Tibial nerve (tissue), 4 donors: ENCODE measurements around the gene GNB3. TPM values are rescaled to one million over a fixed set of nuclear protein-coding genes. Genes with fewer than 3 reads are reported as not detected.
"Not testable (repeated sequence)": the region's sequence is repeated elsewhere in the genome, so short reads cannot be mapped to it uniquely, and the experiment has no call there.

Source experiments
- DNase-seq, 2 donors: peaks; one replicate each; pipeline ENCODE4 v3.0.0-alpha.2; 2019; ENCODE audit warnings: low spot score in 2 of 2
- H3K27ac ChIP-seq, 4 donors: fragments of 200-600 bp; sonication (generic) in 3 of 4; one replicate each; pipeline ENCODE4 v1.5.1; 2017 to 2019; ENCODE audit warnings: mild to moderate bottlenecking in 1 of 4
- H3K27me3 ChIP-seq, 2 donors: fragments of 200-600 bp; sonication (generic) in 1 of 2; one replicate each; pipeline versions ENCODE4 v1.5.1 to v1.6.0; 2017 to 2019
- H3K36me3 ChIP-seq, 3 donors: fragments of 200-600 bp; sonication (generic); one replicate each; pipeline ENCODE4 v1.5.1; 2018 to 2019
- H3K4me1 ChIP-seq, 4 donors: fragments of 200-600 bp; sonication (generic) in 3 of 4; one replicate each; pipeline ENCODE4 v1.5.1; 2017 to 2019
- H3K4me3 ChIP-seq, 4 donors: fragments of 200-600 bp; sonication (generic) in 3 of 4; one replicate each; pipeline ENCODE4 v1.5.1; 2017 to 2019; ENCODE audit warnings: mild to moderate bottlenecking in 1 of 4, moderate library complexity in 1 of 4
- H3K9me3 ChIP-seq, 4 donors: fragments of 200-600 bp; sonication (generic) in 3 of 4; one replicate each; pipeline ENCODE4 v1.5.1; 2017 to 2019
- EP300 ChIP-seq, 2 donors: sonication (generic); formaldehyde crosslinking; IDR thresholded peaks; one replicate each; pipeline ENCODE4 v1.6.1; 2017; ENCODE audit warnings: antibody characterized with exemption in 2 of 2, mild to moderate bottlenecking in 1 of 2
- POLR2A ChIP-seq, 2 donors: fragments of 450-650 bp; IDR thresholded peaks; one replicate each; pipeline ENCODE4 v1.6.1; 2017; ENCODE audit warnings: antibody characterized with exemption in 2 of 2, mild to moderate bottlenecking in 2 of 2, moderate library complexity in 2 of 2
- WGBS, 2 donors: methylation state at CpG; one replicate each; pipeline ENCODE4 v1.1.5; 2018; 5-methylcytosine and 5-hydroxymethylcytosine counted together
- total RNA-seq, 4 donors: library from RNA; depleted of rRNA; stranded (reverse); fragments of >200 nt; gene quantifications; one replicate each; pipeline ENCODE4 v1.1.0, GENCODE V29; 2016
- TF ChIP-seq, protein P1 (sequence below), 5 experiments: fragments of 200-600 bp in 3 of 5; fragments of 450-650 bp in 2 of 5; sonication (generic) in 3 of 5; IDR thresholded peaks; one replicate each; pipeline ENCODE4 v1.5.1; 2016 to 2019; ENCODE audit warnings: antibody characterized with exemption in 5 of 5, mild to moderate bottlenecking in 3 of 5, moderate library complexity in 2 of 5

Gene GNB3
- total RNA-seq, 4 donors from 2014 or later = 0.84 to 9.9 (median 5.6) TPM

DNA sequence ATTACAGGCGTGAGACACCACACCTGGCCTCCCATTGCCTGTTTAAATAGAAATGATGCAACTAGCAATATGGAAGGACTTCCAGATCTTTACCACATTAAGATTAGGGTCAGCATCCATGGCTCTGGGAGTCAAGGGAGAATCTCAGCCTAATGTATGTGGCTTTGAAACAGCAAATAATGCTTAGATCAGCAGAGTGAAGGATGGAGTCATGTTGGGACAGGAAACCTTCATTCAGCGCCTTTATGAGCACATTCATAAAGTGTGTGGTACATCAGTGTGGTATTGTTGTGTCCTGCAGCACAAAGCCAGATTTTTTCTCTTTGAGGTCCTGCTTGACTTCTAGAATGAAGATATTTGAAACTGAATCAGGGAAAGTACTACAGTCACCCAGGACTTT lies 47.6 kb downstream of the GNB3 start:
- no peaks in the 10 kb centered on the region for H3K9me3 ChIP-seq
- TF ChIP-seq EP300 (IDR thresholded peaks at IDR 0.05) = no peak
- TF ChIP-seq POLR2A (IDR thresholded peaks at IDR 0.05) = no peak
- TF ChIP-seq, protein P1, sequence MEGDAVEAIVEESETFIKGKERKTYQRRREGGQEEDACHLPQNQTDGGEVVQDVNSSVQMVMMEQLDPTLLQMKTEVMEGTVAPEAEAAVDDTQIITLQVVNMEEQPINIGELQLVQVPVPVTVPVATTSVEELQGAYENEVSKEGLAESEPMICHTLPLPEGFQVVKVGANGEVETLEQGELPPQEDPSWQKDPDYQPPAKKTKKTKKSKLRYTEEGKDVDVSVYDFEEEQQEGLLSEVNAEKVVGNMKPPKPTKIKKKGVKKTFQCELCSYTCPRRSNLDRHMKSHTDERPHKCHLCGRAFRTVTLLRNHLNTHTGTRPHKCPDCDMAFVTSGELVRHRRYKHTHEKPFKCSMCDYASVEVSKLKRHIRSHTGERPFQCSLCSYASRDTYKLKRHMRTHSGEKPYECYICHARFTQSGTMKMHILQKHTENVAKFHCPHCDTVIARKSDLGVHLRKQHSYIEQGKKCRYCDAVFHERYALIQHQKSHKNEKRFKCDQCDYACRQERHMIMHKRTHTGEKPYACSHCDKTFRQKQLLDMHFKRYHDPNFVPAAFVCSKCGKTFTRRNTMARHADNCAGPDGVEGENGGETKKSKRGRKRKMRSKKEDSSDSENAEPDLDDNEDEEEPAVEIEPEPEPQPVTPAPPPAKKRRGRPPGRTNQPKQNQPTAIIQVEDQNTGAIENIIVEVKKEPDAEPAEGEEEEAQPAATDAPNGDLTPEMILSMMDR (IDR thresholded peaks at IDR 0.05) = no peak
- no peak overlapping the region for H3K4me3 ChIP-seq
- H3K27ac ChIP-seq = no peak overlapping the region
- H3K4me1 ChIP-seq = peaks cover 0 to 15% (median 5%) of the 10 kb centered on the region in 4 donors
- WGBS, 2 donors = 71 to 92% methylated on average over 2 of the region's 2 CpGs
- no peaks in the 10 kb centered on the region for H3K27me3 ChIP-seq
- DNase-seq = no peak
- peaks cover 0 to 25% (median 0%) of the 10 kb centered on the region in 3 donors for H3K36me3 ChIP-seq

DNA sequence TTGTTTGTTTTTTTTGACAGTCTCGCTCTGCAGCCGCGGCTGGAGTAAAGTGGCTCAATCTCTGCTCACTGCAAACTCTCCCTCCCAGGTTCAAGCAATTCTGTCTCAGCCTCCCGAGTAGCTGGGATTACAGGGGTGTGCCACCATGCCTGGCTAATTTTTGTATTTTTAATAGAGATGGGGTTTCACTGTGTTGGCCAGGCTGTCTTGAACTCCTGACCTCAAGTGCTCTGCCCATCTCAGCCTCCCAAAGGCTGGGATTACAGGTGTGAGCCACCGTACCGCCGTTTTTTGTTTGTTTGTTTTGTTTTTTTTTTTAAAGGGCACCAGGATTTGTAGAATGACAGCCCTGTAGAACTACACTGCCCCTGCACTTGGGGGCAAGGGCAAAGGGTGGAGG lies 48.1 kb downstream of the GNB3 start:
- H3K9me3 ChIP-seq, H3K4me3 ChIP-seq, H3K27me3 ChIP-seq, DNase-seq, H3K27ac ChIP-seq: not testable (repeated sequence)
- Histone ChIP-seq H3K36me3 (peaks cover 0 to 21% (median 0%) of the 10 kb centered on the region in 3 donors), H3K4me1 (peaks cover 0 to 15% (median 5%) of the 10 kb centered on the region in 4 donors)
- WGBS, 2 donors = 77 to 80% methylated on average over 7 of the region's 7 CpGs

DNA sequence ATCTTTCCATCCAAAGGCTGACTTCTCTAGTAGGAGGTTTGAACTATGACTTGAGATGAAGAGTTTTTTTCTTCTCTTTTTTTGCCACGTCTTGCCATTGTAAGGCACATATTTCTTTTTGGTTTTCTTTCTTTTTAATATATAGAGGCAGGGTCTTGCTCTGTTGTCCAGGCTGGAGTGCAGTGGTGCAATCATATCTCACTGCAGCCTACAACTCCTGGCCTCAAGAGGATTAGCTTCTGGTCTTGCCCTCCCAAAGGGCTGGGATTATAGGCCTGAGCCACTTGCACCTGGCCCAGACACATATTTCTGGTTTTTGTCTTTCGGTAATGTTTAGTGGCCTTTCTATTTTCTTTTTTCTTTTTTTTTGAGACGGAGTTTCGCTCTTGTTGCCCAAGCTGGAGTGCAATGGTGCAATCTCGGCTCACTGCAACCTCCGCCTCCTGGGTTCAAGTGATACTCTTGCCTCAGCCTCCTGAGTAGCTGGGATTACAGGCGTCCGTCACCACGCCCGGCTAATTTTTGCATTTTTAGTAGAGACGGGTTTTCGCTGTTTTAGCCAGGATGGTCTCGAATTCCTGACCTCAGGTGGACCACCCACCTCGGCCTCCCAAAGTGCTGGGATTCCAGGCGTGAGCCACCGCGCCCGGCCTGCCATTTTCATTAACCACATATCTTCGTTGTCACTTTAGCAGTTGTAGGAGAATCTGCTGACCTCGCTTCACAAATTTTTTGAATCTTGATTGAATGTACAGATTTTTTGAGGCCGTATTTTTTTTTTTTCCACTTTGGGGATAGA lies 49.2 kb downstream of the GNB3 start:
- Histone ChIP-seq H3K4me3 (peak overlapping the region in 1 of 4 donors; percentile 56), H3K4me1 (peaks cover 0 to 15% (median 5%) of the 10 kb centered on the region in 4 donors), H3K27ac (peak overlapping the region; percentile 64 to 94 (median 87))
- whole genome bisulfite sequencing, 2 donors = 90 to 95% methylated on average over 21 of the region's 21 CpGs
- H3K36me3 ChIP-seq, DNase-seq, H3K9me3 ChIP-seq, H3K27me3 ChIP-seq: not testable (repeated sequence)

DNA sequence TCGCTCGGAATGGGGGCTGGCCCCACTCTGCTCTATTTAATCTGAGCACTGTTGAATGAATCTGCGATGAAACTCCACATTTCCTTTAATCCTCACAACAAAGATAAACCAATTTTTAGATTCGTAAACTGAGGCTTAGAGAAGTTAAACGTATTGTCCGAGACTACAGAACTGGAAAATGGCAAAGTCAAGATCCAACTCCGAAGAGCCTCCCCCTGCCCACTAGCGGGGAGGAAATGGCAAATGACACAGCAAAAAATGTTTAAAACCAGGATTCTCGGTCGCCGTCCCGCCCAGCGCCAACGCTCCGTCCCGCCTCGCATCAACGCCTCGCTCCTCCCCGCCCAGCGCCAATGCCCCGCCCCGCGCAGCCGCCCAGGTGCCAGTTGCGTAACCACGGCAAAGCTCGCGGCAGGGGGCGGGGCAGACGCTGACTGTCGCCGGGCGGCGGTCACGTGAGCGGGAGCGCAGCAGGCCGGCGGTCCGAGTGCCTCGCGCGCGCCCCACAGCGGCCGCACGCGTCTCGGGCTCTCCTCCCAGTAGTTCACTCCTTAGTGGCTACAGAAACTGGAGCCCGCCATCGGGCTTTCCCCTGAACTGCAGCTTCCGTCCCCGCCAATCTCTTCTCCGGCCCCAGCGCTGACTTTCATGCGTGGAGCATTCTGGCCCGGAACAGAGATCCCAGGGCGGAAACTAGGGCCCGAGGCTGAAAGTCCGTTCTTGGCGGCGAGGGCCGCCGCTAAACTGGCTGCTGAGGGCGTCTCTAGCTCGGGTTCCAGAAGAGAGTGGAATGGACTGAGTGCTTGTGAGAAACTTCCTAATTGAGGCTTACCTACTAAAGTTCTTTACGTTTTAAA lies 50.3 kb downstream of the GNB3 start:
- TF ChIP-seq EP300 (IDR thresholded peaks at IDR 0.05) (peak; percentile 79 to 95), POLR2A (IDR thresholded peaks at IDR 0.05) (peak; percentile 53 to 89)
- TF ChIP-seq, protein P1 (IDR thresholded peaks at IDR 0.05) = peak; percentile 94 to 98 (median 95)
- Histone ChIP-seq H3K27ac (peak overlapping the region; percentile 64 to 97 (median 92)), H3K9me3 (no peaks in the 10 kb centered on the region), H3K4me1 (peaks cover 0 to 15% (median 5%) of the 10 kb centered on the region in 4 donors), H3K4me3 (peak overlapping the region; percentile 34 to 65 (median 60)), H3K27me3 (no peaks in the 10 kb centered on the region), H3K36me3 (no peaks in the 10 kb centered on the region)
- WGBS, 2 donors = 2% methylated on average over 41 to 68 of the region's 68 CpGs
- peak; percentile 94 to 97 for DNase-seq

DNA sequence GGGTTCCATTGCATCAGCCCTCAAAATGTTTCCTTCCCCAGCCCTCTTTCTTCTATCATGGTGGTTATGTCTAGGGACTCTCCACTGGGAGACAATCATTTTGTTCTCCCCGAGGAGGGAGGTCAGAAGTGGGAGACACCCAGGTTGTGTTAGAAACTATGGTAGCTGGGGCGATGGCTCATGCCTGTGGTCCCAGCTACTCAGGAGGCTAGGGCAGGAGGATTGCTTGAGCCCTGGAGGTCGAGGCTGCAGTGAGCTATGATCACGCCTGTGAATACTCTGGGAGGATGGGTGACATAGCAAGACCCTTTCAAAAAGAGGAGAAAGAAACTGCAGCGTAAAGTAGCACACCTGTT lies 50.9 kb downstream of the GNB3 start:
- DNase-seq = no peak

DNA sequence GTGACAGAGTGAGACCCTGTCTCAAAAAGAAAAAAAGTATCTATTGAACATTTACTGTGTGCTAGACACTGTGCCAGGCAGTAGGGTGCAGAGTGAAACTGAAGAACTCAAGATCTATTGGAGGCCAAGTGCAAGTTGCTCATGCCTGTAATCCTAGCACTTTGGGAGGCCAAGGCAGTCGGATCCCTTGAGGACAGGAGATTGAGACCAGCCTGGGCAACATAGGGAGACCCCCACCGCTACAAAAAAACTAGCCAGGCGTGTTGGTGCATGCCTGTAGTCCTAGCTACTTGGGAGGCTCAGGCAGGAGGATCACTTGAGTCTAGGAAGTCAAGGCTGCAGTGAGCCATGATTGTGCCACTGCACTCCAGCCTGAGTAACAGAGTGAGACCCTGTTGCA lies 52.0 kb downstream of the GNB3 start:
- not testable (repeated sequence) for H3K36me3 ChIP-seq, H3K27me3 ChIP-seq, H3K9me3 ChIP-seq, H3K4me3 ChIP-seq, DNase-seq, H3K27ac ChIP-seq
- H3K4me1 ChIP-seq = peaks cover 0 to 15% (median 5%) of the 10 kb centered on the region in 4 donors
- WGBS, 2 donors = 89 to 98% methylated on average over 3 of the region's 3 CpGs

More for the DNA sequence above, 50.9 kb downstream of the GNB3 start:
- Histone ChIP-seq H3K27me3 (no peaks in the 10 kb centered on the region), H3K27ac (peak overlapping the region; percentile 64 to 97 (median 92)), H3K9me3 (no peaks in the 10 kb centered on the region), H3K36me3 (no peaks in the 10 kb centered on the region), H3K4me3 (peak overlapping the region; percentile 34 to 65 (median 60)), H3K4me1 (peaks cover 0 to 15% (median 5%) of the 10 kb centered on the region in 4 donors)
- TF ChIP-seq, protein P1 (IDR thresholded peaks at IDR 0.05) = no peak
- no peak for TF ChIP-seq POLR2A (IDR thresholded peaks at IDR 0.05)
- TF ChIP-seq EP300 (IDR thresholded peaks at IDR 0.05) = no peak
- WGBS, 2 donors = 77 to 83% methylated on average over 5 of the region's 5 CpGs
